Measurements from ENCODE around the gene CLIP2. TPM values are rescaled to one million over a fixed set of nuclear protein-coding genes. Genes with fewer than 3 reads are reported as not detected.

CLIP2 gene
- polyA plus RNA-seq, 1 of the 3 experiments (the other 2 are of a cell fraction): 14.3 TPM

DNA sequence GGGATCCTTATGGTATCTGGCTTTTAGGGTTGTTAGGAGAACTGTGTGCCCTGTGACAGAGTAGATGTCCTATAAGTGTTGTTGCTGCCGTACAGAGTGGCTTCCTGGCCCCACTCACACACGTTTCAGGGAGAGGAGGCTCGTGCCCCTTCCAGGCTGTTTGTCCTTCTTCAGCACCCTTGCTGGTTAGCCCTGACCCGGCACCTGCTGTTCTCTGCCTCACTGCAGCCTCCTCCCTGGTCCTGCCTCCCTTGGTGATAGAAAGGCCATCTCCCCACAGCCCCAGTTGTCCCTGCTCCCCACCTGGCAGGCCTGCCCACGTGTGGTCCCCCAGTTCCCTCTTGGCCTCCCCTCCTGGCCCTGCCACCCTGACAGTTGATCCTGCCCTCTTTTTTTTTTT, 2.3 kb downstream of the CLIP2 start:
- 93% methylated on average over 5 of the region's 5 CpGs for WGBS (ENCODE audit: low lambda C conversion rate)
- Histone ChIP-seq H3F3A (replicated peaks; ENCODE audit: insufficient read depth) (no peaks in the 10 kb centered on the region), H3K4me3 (ENCODE audit: low read depth in 2 of 2, low read length in 1 of 2) (no peak overlapping the region), H3K79me2 (ENCODE audit: insufficient read depth) (peaks cover 72% of the 10 kb centered on the region), H3K9me3 (no peaks in the 10 kb centered on the region), H3K27me3 (ENCODE audit: insufficient read depth) (no peaks in the 10 kb centered on the region), H3K4me2 (peak overlapping the region; percentile 90), H4K20me1 (ENCODE audit: insufficient read depth) (peaks cover 62% of the 10 kb centered on the region), H3K36me3 (replicated peaks in 1 of 2; ENCODE audit: control insufficient read depth in 1 of 2, insufficient read depth in 2 of 2, low read length in 1 of 2) (no peaks in the 10 kb centered on the region), H2AFZ (ENCODE audit: low read depth) (no peak overlapping the region), H3K9ac (no peak overlapping the region), H3K27ac (ENCODE audit: low read depth in 2 of 2, low read length in 1 of 2) (no peak overlapping the region), H3K4me1 (ENCODE audit: control insufficient read depth in 1 of 2, insufficient read depth in 2 of 2, low read depth in 1 of 2, low read length in 1 of 2) (peaks cover 16 to 38% of the 10 kb centered on the region in 2 experiments; a peak in 3 of 4 replicates), H3K9me2 (no peaks in the 10 kb centered on the region)
- POLR2A ChIA-PET: no interaction called here
- DNase-seq: no peak
- CTCF ChIA-PET: interaction anchor here (1.9 to 9.1 kb wide), 3 partner anchors 21 to 110 kb away, joined by 9 to 61 read pairs (median 28); no protein-coding TSS in a partner anchor
- TF ChIP-seq TAF1 (IDR thresholded peaks at IDR 0.05; ENCODE audit: borderline replicate concordance, low read depth, low read length) (no peak), FOSL2 (IDR thresholded peaks at IDR 0.05; ENCODE audit: borderline replicate concordance, low read depth) (no peak), RCOR1 (IDR thresholded peaks at IDR 0.05; ENCODE audit: low read length) (no peak), MXI1 (IDR thresholded peaks at IDR 0.05; ENCODE audit: low read depth, low read length) (no peak), ELF1 (IDR thresholded peaks at IDR 0.05) (no peak), GABPA (IDR thresholded peaks at IDR 0.05; ENCODE audit: low read depth) (no peak), FOXJ3 (CRISPR knock-in tag; IDR thresholded peaks at IDR 0.05) (no peak), SIN3A (IDR thresholded peaks at IDR 0.05; ENCODE audit: borderline replicate concordance, low read depth, low read length) (no peak), JUND (IDR thresholded peaks at IDR 0.05) (no peak), CHD2 (IDR thresholded peaks at IDR 0.05; ENCODE audit: low read length, partially characterized antibody) (no peak), NRF1 (IDR thresholded peaks at IDR 0.05; ENCODE audit: low read depth, low read length) (no peak), GATA2 (CRISPR knock-in tag; IDR thresholded peaks at IDR 0.05) (no peak), NFIC (IDR thresholded peaks at IDR 0.05; ENCODE audit: borderline replicate concordance) (no peak), SMC3 (IDR thresholded peaks at IDR 0.05; ENCODE audit: low read depth, low read length) (no peak), TEAD4 (IDR thresholded peaks at IDR 0.05; ENCODE audit: borderline replicate concordance, insufficient read depth) (no peak)
- TF ChIP-seq, protein P1, sequence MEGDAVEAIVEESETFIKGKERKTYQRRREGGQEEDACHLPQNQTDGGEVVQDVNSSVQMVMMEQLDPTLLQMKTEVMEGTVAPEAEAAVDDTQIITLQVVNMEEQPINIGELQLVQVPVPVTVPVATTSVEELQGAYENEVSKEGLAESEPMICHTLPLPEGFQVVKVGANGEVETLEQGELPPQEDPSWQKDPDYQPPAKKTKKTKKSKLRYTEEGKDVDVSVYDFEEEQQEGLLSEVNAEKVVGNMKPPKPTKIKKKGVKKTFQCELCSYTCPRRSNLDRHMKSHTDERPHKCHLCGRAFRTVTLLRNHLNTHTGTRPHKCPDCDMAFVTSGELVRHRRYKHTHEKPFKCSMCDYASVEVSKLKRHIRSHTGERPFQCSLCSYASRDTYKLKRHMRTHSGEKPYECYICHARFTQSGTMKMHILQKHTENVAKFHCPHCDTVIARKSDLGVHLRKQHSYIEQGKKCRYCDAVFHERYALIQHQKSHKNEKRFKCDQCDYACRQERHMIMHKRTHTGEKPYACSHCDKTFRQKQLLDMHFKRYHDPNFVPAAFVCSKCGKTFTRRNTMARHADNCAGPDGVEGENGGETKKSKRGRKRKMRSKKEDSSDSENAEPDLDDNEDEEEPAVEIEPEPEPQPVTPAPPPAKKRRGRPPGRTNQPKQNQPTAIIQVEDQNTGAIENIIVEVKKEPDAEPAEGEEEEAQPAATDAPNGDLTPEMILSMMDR (IDR thresholded peaks at IDR 0.05): no peak
- TF ChIP-seq, protein P2, sequence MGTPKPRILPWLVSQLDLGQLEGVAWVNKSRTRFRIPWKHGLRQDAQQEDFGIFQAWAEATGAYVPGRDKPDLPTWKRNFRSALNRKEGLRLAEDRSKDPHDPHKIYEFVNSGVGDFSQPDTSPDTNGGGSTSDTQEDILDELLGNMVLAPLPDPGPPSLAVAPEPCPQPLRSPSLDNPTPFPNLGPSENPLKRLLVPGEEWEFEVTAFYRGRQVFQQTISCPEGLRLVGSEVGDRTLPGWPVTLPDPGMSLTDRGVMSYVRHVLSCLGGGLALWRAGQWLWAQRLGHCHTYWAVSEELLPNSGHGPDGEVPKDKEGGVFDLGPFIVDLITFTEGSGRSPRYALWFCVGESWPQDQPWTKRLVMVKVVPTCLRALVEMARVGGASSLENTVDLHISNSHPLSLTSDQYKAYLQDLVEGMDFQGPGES (IDR thresholded peaks at IDR 0.05; ENCODE audit: low read depth, low read length): no peak
- TF ChIP-seq, protein P3, sequence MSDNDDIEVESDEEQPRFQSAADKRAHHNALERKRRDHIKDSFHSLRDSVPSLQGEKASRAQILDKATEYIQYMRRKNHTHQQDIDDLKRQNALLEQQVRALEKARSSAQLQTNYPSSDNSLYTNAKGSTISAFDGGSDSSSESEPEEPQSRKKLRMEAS (IDR thresholded peaks at IDR 0.05; ENCODE audit: low read depth): no peak
